ENCODE data around the gene SPEG.

SPEG gene

DNA sequence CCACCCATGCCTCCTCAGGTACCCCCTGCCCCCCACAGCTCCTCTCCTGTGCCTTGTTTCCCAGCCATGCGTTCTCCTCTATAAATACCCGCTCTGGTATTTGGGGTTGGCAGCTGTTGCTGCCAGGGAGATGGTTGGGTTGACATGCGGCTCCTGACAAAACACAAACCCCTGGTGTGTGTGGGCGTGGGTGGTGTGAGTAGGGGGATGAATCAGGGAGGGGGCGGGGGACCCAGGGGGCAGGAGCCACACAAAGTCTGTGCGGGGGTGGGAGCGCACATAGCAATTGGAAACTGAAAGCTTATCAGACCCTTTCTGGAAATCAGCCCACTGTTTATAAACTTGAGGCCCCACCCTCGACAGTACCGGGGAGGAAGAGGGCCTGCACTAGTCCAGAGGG lies 17.3 kb upstream of the SPEG start:
- DNase-seq (ENCODE audit: low read depth): no peak
- TF ChIP-seq CTCF (IDR thresholded peaks at IDR 0.05; ENCODE audit: control insufficient read depth, insufficient read depth, low read depth, low read length, missing control alignments): no peak
- no peak overlapping the region for H3K4me3 ChIP-seq (ENCODE audit: control insufficient read depth, low read depth, low read length)

DNA sequence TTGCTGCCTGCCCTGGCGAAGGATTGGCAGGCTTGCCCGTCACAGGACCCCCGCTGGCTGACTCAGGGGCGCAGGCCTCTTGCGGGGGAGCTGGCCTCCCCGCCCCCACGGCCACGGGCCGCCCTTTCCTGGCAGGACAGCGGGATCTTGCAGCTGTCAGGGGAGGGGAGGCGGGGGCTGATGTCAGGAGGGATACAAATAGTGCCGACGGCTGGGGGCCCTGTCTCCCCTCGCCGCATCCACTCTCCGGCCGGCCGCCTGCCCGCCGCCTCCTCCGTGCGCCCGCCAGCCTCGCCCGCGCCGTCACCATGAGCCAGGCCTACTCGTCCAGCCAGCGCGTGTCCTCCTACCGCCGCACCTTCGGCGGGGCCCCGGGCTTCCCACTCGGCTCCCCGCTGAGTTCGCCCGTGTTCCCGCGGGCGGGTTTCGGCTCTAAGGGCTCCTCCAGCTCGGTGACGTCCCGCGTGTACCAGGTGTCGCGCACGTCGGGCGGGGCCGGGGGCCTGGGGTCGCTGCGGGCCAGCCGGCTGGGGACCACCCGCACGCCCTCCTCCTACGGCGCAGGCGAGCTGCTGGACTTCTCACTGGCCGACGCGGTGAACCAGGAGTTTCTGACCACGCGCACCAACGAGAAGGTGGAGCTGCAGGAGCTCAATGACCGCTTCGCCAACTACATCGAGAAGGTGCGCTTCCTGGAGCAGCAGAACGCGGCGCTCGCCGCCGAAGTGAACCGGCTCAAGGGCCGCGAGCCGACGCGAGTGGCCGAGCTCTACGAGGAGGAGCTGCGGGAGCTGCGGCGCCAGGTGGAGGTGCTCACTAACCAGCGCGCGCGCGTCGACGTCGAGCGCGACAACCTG lies 16.3 kb upstream of the SPEG start, which contains the start of gene DES:
DES (plus strand) TSS at position 223 of the 857 bp plus-strand sequence; CDS start at position 309, 86 bp downstream.
- TF ChIP-seq CTCF (IDR thresholded peaks at IDR 0.05; ENCODE audit: control insufficient read depth, insufficient read depth, low read depth, low read length, missing control alignments): no peak
- H3K4me3 ChIP-seq (ENCODE audit: control insufficient read depth, low read depth, low read length): no peak within 1 kb of the TSS
- DNase-seq (ENCODE audit: low read depth): no peak

DNA sequence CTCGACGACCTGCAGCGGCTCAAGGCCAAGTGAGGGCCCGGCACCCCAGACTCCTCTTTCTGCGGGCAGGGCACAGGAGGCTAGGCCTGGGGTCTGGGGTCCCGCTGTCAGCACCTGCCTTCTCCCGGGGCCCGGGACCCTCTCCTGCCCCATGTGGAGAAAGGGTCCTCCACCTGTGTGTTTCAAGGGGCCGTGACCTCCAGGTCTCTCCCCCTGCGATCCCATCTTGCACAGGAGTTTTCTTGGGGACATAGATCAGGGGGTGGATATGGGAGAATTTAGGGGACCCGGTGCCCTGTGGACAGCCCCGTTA lies 15.7 kb upstream of the SPEG start:
- TF ChIP-seq CTCF (IDR thresholded peaks at IDR 0.05; ENCODE audit: control insufficient read depth, insufficient read depth, low read depth, low read length, missing control alignments): no peak
- no peak overlapping the region for H3K4me3 ChIP-seq (ENCODE audit: control insufficient read depth, low read depth, low read length)
- no peak for DNase-seq (ENCODE audit: low read depth)

- H3K4me3 ChIP-seq (ENCODE audit: control insufficient read depth, low read depth, low read length): no peak overlapping the region
- no peak for DNase-seq (ENCODE audit: low read depth)
- no peak for TF ChIP-seq CTCF (IDR thresholded peaks at IDR 0.05; ENCODE audit: control insufficient read depth, insufficient read depth, low read depth, low read length, missing control alignments)
Measured at GRCh38 chr2:219419331-219420197, 15.1 kb upstream of the SPEG start.

- DNase-seq (ENCODE audit: low read depth): no peak
- TF ChIP-seq CTCF (IDR thresholded peaks at IDR 0.05; ENCODE audit: control insufficient read depth, insufficient read depth, low read depth, low read length, missing control alignments): no peak
Measured at GRCh38 chr2:219420687-219421086, 14.0 kb upstream of the SPEG start.

DNA sequence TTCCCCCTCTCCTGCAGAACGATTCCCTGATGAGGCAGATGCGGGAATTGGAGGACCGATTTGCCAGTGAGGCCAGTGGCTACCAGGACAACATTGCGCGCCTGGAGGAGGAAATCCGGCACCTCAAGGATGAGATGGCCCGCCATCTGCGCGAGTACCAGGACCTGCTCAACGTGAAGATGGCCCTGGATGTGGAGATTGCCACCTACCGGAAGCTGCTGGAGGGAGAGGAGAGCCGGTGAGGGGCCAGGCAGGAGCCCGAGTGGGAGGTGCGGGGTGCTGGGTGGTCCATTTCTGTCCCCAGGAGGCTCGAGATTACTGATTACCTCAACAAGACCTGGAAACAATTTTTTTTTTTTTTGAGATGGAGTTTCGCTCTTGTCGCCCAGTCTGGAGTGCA lies 13.3 kb upstream of the SPEG start:
- TF ChIP-seq CTCF (IDR thresholded peaks at IDR 0.05; ENCODE audit: control insufficient read depth, insufficient read depth, low read depth, low read length, missing control alignments): no peak
- DNase-seq (ENCODE audit: low read depth): no peak
- no peak overlapping the region for H3K4me3 ChIP-seq (ENCODE audit: control insufficient read depth, low read depth, low read length)

More at GRCh38 chr2:219420687-219421086, 14.0 kb upstream of the SPEG start:
- H3K4me3 ChIP-seq (ENCODE audit: control insufficient read depth, low read depth, low read length): no peak overlapping the region

Data from AG09309 (cell line).